ENCODE results near the gene PNMA5.
"Not testable (repeated sequence)": the region's sequence is repeated elsewhere in the genome, so short reads cannot be mapped to it uniquely, and the experiment has no call there.

Gene PNMA5

GRCh38 chrX:152993933-152994332, at the start of gene PNMA5:
PNMA5 (minus strand) TSS chrX:152994116; CDS start chrX:152991598, 2,518 bp downstream.
- H3K27ac ChIP-seq = no peak within 1 kb of the TSS
- TF ChIP-seq EZH2 (IDR thresholded peaks at IDR 0.05) = no peak
- TF ChIP-seq POLR2AphosphoS5 (IDR thresholded peaks at IDR 0.05; ENCODE audit: borderline replicate concordance, low read depth, low read length) = no peak
- no peak for TF ChIP-seq FOXP2 (optimal IDR thresholded peaks at IDR 0.05; ENCODE audit: control extremely low read depth, extremely low read length, insufficient read depth)
- H3K36me3 ChIP-seq (ENCODE audit: insufficient read depth, low read length) = no peaks in the 10 kb centered on the region
- no peak for DNase-seq (ENCODE audit: low read depth, low spot score)
- no peak within 1 kb of the TSS for H3K4me3 ChIP-seq
- H3K9me3 ChIP-seq (ENCODE audit: low read depth, low read length) = no peaks in the 10 kb centered on the region
- no peak within 1 kb of the TSS for H3K9ac ChIP-seq (ENCODE audit: insufficient read length)

- peak overlapping the region; percentile 49; the same call in 1 of the 2 replicates for H3K4me3 ChIP-seq
- TF ChIP-seq POLR2AphosphoS5 (IDR thresholded peaks at IDR 0.05; ENCODE audit: borderline replicate concordance, low read depth, low read length) (no peak), EZH2 (IDR thresholded peaks at IDR 0.05) (no peak), FOXP2 (optimal IDR thresholded peaks at IDR 0.05; ENCODE audit: control extremely low read depth, extremely low read length, insufficient read depth) (no peak)
- DNase-seq (ENCODE audit: low read depth, low spot score) = no peak
- no peaks in the 10 kb centered on the region for H3K36me3 ChIP-seq (ENCODE audit: insufficient read depth, low read length)
- no peaks in the 10 kb centered on the region for H3K9me3 ChIP-seq (ENCODE audit: low read depth, low read length)
- H3K27ac ChIP-seq = no peak overlapping the region
- no peak overlapping the region for H3K9ac ChIP-seq (ENCODE audit: insufficient read length)
Measured at GRCh38 chrX:153032397-153033118, 38.6 kb upstream of the PNMA5 start.

GRCh38 chrX:153030801-153031200, 36.9 kb upstream of the PNMA5 start:
- no peak overlapping the region for H3K4me3 ChIP-seq
- H3K9ac ChIP-seq (ENCODE audit: insufficient read length) = no peak overlapping the region
- H3K9me3 ChIP-seq (ENCODE audit: low read depth, low read length) = no peaks in the 10 kb centered on the region
- no peak for TF ChIP-seq POLR2AphosphoS5 (IDR thresholded peaks at IDR 0.05; ENCODE audit: borderline replicate concordance, low read depth, low read length)
- TF ChIP-seq FOXP2 (optimal IDR thresholded peaks at IDR 0.05; ENCODE audit: control extremely low read depth, extremely low read length, insufficient read depth) = no peak
- TF ChIP-seq EZH2 (IDR thresholded peaks at IDR 0.05) = no peak
- DNase-seq (ENCODE audit: low read depth, low spot score) = no peak
- H3K27ac ChIP-seq = no peak overlapping the region
- H3K36me3 ChIP-seq (ENCODE audit: insufficient read depth, low read length) = no peaks in the 10 kb centered on the region

- TF ChIP-seq EZH2 (IDR thresholded peaks at IDR 0.05) = no peak
- no peak for TF ChIP-seq POLR2AphosphoS5 (IDR thresholded peaks at IDR 0.05; ENCODE audit: borderline replicate concordance, low read depth, low read length)
- TF ChIP-seq FOXP2 (optimal IDR thresholded peaks at IDR 0.05; ENCODE audit: control extremely low read depth, extremely low read length, insufficient read depth) = no peak
- no peak overlapping the region for H3K9ac ChIP-seq (ENCODE audit: insufficient read length)
- H3K4me3 ChIP-seq = no peak overlapping the region
- H3K9me3 ChIP-seq (ENCODE audit: low read depth, low read length) = no peaks in the 10 kb centered on the region
- no peaks in the 10 kb centered on the region for H3K36me3 ChIP-seq (ENCODE audit: insufficient read depth, low read length)
- no peak for DNase-seq (ENCODE audit: low read depth, low spot score)
- no peak overlapping the region for H3K27ac ChIP-seq
Measured at GRCh38 chrX:153029875-153030274, 36.0 kb upstream of the PNMA5 start.

GRCh38 chrX:153029162-153029561, 35.2 kb upstream of the PNMA5 start:
- Histone ChIP-seq H3K4me3 (no peak overlapping the region), H3K9me3 (ENCODE audit: low read depth, low read length) (no peaks in the 10 kb centered on the region), H3K9ac (ENCODE audit: insufficient read length) (no peak overlapping the region), H3K36me3 (ENCODE audit: insufficient read depth, low read length) (no peaks in the 10 kb centered on the region), H3K27ac (no peak overlapping the region)
- no peak for DNase-seq (ENCODE audit: low read depth, low spot score)
- TF ChIP-seq FOXP2 (optimal IDR thresholded peaks at IDR 0.05; ENCODE audit: control extremely low read depth, extremely low read length, insufficient read depth) = no peak

GRCh38 chrX:153028487-153028886, 34.6 kb upstream of the PNMA5 start:
- H3K27ac ChIP-seq; H3K4me3 ChIP-seq; H3K36me3 ChIP-seq (ENCODE audit: insufficient read depth, low read length); H3K9ac ChIP-seq (ENCODE audit: insufficient read length); H3K9me3 ChIP-seq (ENCODE audit: low read depth, low read length); DNase-seq (ENCODE audit: low read depth, low spot score): not testable (repeated sequence)

- H3K27ac ChIP-seq; H3K36me3 ChIP-seq (ENCODE audit: insufficient read depth, low read length); H3K4me3 ChIP-seq; DNase-seq (ENCODE audit: low read depth, low spot score); H3K9ac ChIP-seq (ENCODE audit: insufficient read length); H3K9me3 ChIP-seq (ENCODE audit: low read depth, low read length): not testable (repeated sequence)
Measured at GRCh38 chrX:153026501-153026900, 32.6 kb upstream of the PNMA5 start.

GRCh38 chrX:153019166-153019565, 25.2 kb upstream of the PNMA5 start:
- Histone ChIP-seq H3K9me3 (ENCODE audit: low read depth, low read length) (no peaks in the 10 kb centered on the region), H3K27ac (no peak overlapping the region), H3K9ac (ENCODE audit: insufficient read length) (no peak overlapping the region), H3K4me3 (no peak overlapping the region), H3K36me3 (ENCODE audit: insufficient read depth, low read length) (no peaks in the 10 kb centered on the region)
- TF ChIP-seq POLR2AphosphoS5 (IDR thresholded peaks at IDR 0.05; ENCODE audit: borderline replicate concordance, low read depth, low read length) (no peak), FOXP2 (optimal IDR thresholded peaks at IDR 0.05; ENCODE audit: control extremely low read depth, extremely low read length, insufficient read depth) (no peak), EZH2 (IDR thresholded peaks at IDR 0.05) (no peak)
- no peak for DNase-seq (ENCODE audit: low read depth, low spot score)

- not testable (repeated sequence) for H3K27ac ChIP-seq; H3K9me3 ChIP-seq (ENCODE audit: low read depth, low read length); H3K36me3 ChIP-seq (ENCODE audit: insufficient read depth, low read length); H3K4me3 ChIP-seq; DNase-seq (ENCODE audit: low read depth, low spot score); H3K9ac ChIP-seq (ENCODE audit: insufficient read length)
Measured at GRCh38 chrX:153017174-153017573, 23.3 kb upstream of the PNMA5 start.

Data from SK-N-MC (cell line).